Mononuclear cell (primary cell): ENCODE data around the gene PWWP2B. TPM values are rescaled to one million over a fixed set of nuclear protein-coding genes. Genes with fewer than 3 reads are reported as not detected.
"Not testable (repeated sequence)": the region's sequence is repeated elsewhere in the genome, so short reads cannot be mapped to it uniquely, and the experiment has no call there.

Experiments used
- H3K27me3 ChIP-seq: 2 replicates; pipeline ENCODE4 v1.6.0; 2011; ENCODE audit warnings: low read length, control low read depth; ENCODE audit not compliant: insufficient read depth
- H3K4me1 ChIP-seq: 2 replicates; pipeline ENCODE4 v1.5.1; 2011; ENCODE audit warnings: mild to moderate bottlenecking, low read length, control low read depth; ENCODE audit not compliant: insufficient read depth
- H3K4me3 ChIP-seq: 2 replicates; pipeline ENCODE4 v1.5.1; 2011; ENCODE audit warnings: mild to moderate bottlenecking, low read length, moderate library complexity
- H3K9me3 ChIP-seq: 2 replicates; pipeline ENCODE4 v1.5.1; 2011; ENCODE audit warnings: low read depth, mild to moderate bottlenecking, control low read depth, low read length
- total RNA-seq: library from RNA; depleted of rRNA; stranded (reverse); fragments of >200 nt; gene quantifications from one replicate; pipeline ENCODE4 v1.2.3, GENCODE V29; 2012

The PWWP2B gene
- total RNA-seq: 17.9 TPM

- peak within 1 kb of the TSS; percentile 54 for H3K4me3 ChIP-seq
- H3K4me1 ChIP-seq: peaks cover 68% of the 10 kb centered on the region
- H3K27me3 ChIP-seq: no peaks in the 10 kb centered on the region
- H3K9me3 ChIP-seq: no peaks in the 10 kb centered on the region
Measured at GRCh38 chr10:132397036-132397541, at the start of gene PWWP2B. Gene PWWP2B (plus strand): TSS chr10:132397200. CDS start chr10:132397227, 27 bp downstream.

GRCh38 chr10:132347211-132347930 lies 49.6 kb upstream of the PWWP2B start:
- no peaks in the 10 kb centered on the region for H3K9me3 ChIP-seq
- no peak overlapping the region for H3K4me3 ChIP-seq
- no peaks in the 10 kb centered on the region for H3K27me3 ChIP-seq
- no peaks in the 10 kb centered on the region for H3K4me1 ChIP-seq

DNA sequence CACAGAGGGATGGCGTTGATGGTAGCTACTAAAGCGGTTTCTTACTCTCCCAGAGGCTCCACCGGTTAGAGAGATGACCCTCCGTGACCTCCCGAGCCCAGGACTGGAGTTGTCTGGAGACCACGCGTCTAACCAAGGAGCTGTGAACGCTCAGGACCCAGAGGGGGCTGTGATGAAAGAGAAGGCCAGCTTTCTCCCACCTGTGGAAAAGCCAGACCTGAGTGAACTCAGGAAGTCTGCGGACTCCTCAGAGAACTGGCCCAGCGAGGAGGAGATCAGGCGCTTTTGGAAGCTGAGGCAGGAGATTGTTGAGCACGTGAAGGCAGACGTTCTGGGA lies 49.1 kb upstream of the PWWP2B start:
- no peaks in the 10 kb centered on the region for H3K27me3 ChIP-seq
- no peaks in the 10 kb centered on the region for H3K9me3 ChIP-seq
- H3K4me3 ChIP-seq: no peak overlapping the region
- H3K4me1 ChIP-seq: no peaks in the 10 kb centered on the region

GRCh38 chr10:132349766-132350165 lies 47.2 kb upstream of the PWWP2B start:
- Histone ChIP-seq H3K9me3 (no peaks in the 10 kb centered on the region), H3K4me1 (no peaks in the 10 kb centered on the region), H3K4me3 (no peak overlapping the region), H3K27me3 (no peaks in the 10 kb centered on the region)

DNA sequence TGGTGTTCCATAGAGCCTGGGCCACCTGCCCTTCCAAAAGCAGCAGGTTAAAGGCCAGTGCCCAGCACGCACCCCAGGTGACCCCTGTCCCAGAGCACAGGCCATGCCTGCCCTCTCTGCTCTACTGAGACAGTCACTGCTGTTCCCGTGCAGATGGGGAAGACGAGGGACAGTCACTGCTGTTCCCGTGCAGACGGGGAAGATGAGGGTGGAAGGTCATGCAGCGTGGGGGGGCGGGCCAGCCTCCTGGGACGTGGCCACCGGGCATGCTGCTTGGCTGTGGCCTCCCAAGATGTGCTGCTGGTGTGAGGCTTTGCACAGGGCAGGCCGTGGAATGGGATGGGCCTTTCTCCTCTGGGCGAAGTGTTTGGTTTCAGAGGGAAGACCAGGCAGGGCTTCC lies 46.6 kb upstream of the PWWP2B start:
- no peaks in the 10 kb centered on the region for H3K9me3 ChIP-seq
- H3K4me1 ChIP-seq: no peaks in the 10 kb centered on the region
- no peak overlapping the region for H3K4me3 ChIP-seq
- H3K27me3 ChIP-seq: no peaks in the 10 kb centered on the region

DNA sequence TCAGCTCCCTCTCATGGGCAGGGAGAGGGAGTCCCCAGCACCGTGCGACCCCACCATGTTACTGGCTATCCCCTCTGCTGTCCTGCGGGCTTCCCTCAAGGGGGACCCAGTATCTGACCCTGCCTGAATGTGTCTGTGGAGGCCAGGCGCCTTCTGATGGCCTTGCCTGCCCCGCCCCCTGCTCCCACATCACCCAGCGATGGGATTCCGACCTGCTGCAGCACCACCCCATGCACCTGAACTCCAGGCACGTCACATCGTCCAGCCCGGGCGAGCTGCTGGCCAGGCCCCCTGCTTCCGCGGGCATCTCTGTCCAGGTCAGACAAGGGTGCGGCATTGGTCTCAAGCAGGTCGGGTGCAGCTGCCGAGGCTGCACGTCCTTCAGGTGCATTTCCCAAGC lies 46.1 kb upstream of the PWWP2B start:
- Histone ChIP-seq H3K9me3 (no peaks in the 10 kb centered on the region), H3K27me3 (no peaks in the 10 kb centered on the region), H3K4me1 (no peaks in the 10 kb centered on the region), H3K4me3 (no peak overlapping the region)

GRCh38 chr10:132351611-132352010 lies 45.4 kb upstream of the PWWP2B start:
- H3K4me3 ChIP-seq: no peak overlapping the region
- H3K9me3 ChIP-seq: no peaks in the 10 kb centered on the region
- no peaks in the 10 kb centered on the region for H3K27me3 ChIP-seq
- no peaks in the 10 kb centered on the region for H3K4me1 ChIP-seq

- H3K4me3 ChIP-seq, H3K9me3 ChIP-seq, H3K4me1 ChIP-seq, H3K27me3 ChIP-seq: not testable (repeated sequence)
Measured at GRCh38 chr10:132352462-132353308, 44.3 kb upstream of the PWWP2B start.

GRCh38 chr10:132353456-132354355 lies 43.3 kb upstream of the PWWP2B start:
- H3K4me1 ChIP-seq: no peaks in the 10 kb centered on the region

DNA sequence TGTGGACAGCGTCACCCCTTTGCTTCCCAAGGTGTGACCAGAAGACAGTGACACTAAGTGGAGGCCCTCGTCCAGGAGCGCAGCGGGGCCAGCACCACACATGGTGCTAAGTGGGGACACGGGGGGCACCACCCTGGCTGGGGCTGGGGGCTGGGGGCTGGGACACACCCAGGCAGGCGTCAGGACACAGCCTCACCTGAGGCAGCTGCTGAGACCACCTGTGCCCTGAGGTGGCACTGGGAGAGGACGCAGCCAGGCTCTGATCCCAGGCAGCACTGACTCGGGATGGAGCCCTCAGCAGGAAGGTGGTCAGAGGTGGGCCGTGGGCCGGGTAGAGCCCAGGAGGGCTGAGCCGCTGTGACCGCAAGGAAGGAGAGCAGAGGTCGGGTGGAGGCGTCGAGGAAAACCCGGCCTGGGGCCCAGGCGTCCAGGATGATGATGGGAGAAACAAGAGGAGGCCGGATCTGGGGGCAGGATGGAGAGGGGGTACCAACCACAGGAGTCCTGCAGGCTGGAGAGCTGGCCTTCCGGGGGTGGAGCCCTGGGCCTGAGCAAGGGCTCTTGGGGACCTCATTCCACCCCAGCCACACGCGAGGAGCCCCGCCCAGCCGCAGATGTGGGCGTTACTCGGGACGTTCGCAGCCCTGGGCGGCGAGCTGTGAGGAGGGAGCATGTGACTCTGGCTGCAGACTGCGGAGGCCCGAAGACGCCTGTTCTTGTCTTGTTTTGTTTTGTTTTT lies 42.5 kb upstream of the PWWP2B start:
- Histone ChIP-seq H3K9me3 (no peaks in the 10 kb centered on the region), H3K4me3 (no peak overlapping the region), H3K4me1 (no peaks in the 10 kb centered on the region), H3K27me3 (no peaks in the 10 kb centered on the region)

More at GRCh38 chr10:132353456-132354355, 43.3 kb upstream of the PWWP2B start:
- no peaks in the 10 kb centered on the region for H3K27me3 ChIP-seq
- no peaks in the 10 kb centered on the region for H3K9me3 ChIP-seq
- H3K4me3 ChIP-seq: no peak overlapping the region

- H3K4me1 ChIP-seq: no peaks in the 10 kb centered on the region
- H3K27me3 ChIP-seq: no peaks in the 10 kb centered on the region
- no peaks in the 10 kb centered on the region for H3K9me3 ChIP-seq
- H3K4me3 ChIP-seq: no peak overlapping the region
Measured at GRCh38 chr10:132355297-132355696, 41.7 kb upstream of the PWWP2B start.

- H3K4me3 ChIP-seq: no peak overlapping the region
- H3K27me3 ChIP-seq: no peaks in the 10 kb centered on the region
- no peaks in the 10 kb centered on the region for H3K4me1 ChIP-seq
- no peaks in the 10 kb centered on the region for H3K9me3 ChIP-seq
Measured at GRCh38 chr10:132355754-132356153, 41.2 kb upstream of the PWWP2B start.

DNA sequence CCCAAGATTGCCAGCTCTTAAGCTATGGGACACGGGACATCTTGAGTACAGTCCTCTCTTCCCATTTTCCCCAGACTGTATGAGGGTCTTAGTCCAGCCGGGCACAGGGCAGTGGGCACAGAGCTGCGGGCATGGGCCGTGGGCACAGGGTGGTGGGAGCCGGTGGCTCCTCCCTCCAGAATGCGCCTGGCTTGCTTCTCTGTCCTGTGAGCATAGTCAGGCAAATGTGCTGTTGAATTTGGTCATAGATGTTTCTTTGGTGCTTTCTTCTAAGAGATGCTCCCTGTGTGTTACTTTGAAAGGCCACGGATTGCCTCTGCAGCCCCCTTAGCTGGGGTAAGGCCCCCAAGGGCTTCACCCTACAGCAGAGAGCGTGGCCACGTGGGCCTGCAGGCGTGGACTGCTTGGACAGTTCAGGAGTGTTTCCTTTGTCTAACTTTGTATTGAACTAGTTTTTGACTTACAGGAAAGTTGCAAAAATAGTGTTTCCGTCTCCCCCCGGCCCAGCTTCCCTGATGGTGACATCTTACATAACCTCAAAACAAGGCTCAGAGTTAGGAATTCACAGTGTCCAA lies 40.3 kb upstream of the PWWP2B start:
- Histone ChIP-seq H3K9me3 (no peaks in the 10 kb centered on the region), H3K4me1 (no peaks in the 10 kb centered on the region), H3K27me3 (no peaks in the 10 kb centered on the region), H3K4me3 (no peak overlapping the region)
